Panc1 (cell line): ENCODE data around the gene GLIS1. TPM values are rescaled to one million over a fixed set of nuclear protein-coding genes. Genes with fewer than 3 reads are reported as not detected.

Source experiments
- ATAC-seq: fragments of 200-7000 bp; cut with Tn5 transposase; 2 replicates; pipeline ENCODE4 v1.9.1; 2020; ENCODE audit warnings: mild to moderate bottlenecking, moderate library complexity
- BruUV-seq: library from RNA; stranded (reverse); fragments of 400-500 nt; replicated peaks from 2 replicates; lab custom pipeline; 2021; lab: Mats Ljungman, UMichigan
- CTCF ChIA-PET: fragments of 300-600 bp; sonication (Branson Sonifier 250); formaldehyde crosslinking; loops from one replicate; lab custom pipeline; 2022; ENCODE audit warnings: antibody characterized with exemption; lab: Charles Lee
- POLR2A ChIA-PET: fragments of 300-600 bp; sonication (Branson Sonifier 250); formaldehyde crosslinking; loops from one replicate; lab custom pipeline; 2022; ENCODE audit warnings: antibody characterized with exemption; lab: Charles Lee
- DNase-seq: peaks from one replicate; pipeline ENCODE4 v3.0.0-alpha.2; 2010; ENCODE audit warnings: low read depth, low spot score
- H3K27ac ChIP-seq: 2 replicates; pipeline ENCODE4 v1.5.1; 2011; ENCODE audit warnings: mild to moderate bottlenecking, low read length, inconsistent platforms
- H3K27me3 ChIP-seq: fragments of 200-500 bp; sonication (Bioruptor generic); 2 replicates; pipeline ENCODE4 v1.6.0; 2014; ENCODE audit warnings: low read length, inconsistent platforms; ENCODE audit not compliant: control insufficient read depth, insufficient read depth
- H3K36me3 ChIP-seq: fragments of 200-500 bp; sonication (Bioruptor generic); 2 replicates; pipeline ENCODE4 v1.5.1; 2014; ENCODE audit warnings: inconsistent platforms, mild to moderate bottlenecking, low read length, moderate library complexity; ENCODE audit not compliant: control insufficient read depth, insufficient read depth
- H3K4me1 ChIP-seq: 2 replicates; pipeline ENCODE4 v1.5.1; 2011; ENCODE audit warnings: inconsistent platforms, mild to moderate bottlenecking, low read length, moderate library complexity; ENCODE audit not compliant: control insufficient read depth, insufficient read depth
- H3K4me3 ChIP-seq, 2 experiments: 2 replicates each; pipeline ENCODE4 v1.5.1; 2011 to 2012; ENCODE audit warnings: low read depth in 2 of 2, low read length in 2 of 2, mild to moderate bottlenecking in 2 of 2, inconsistent platforms in 1 of 2, moderate library complexity in 1 of 2
- H3K9me3 ChIP-seq: fragments of 200-500 bp; sonication (Bioruptor generic); 2 replicates; pipeline ENCODE4 v1.5.1; 2014; ENCODE audit warnings: low read depth, mild to moderate bottlenecking, inconsistent platforms, low read length, moderate library complexity; ENCODE audit not compliant: control insufficient read depth, insufficient read depth
- CTCF ChIP-seq: fragments of 450-650 bp; IDR thresholded peaks from 2 replicates; pipeline ENCODE4 v1.5.1; 2017; ENCODE audit warnings: mild to moderate bottlenecking
- POLR2AphosphoS5 ChIP-seq: IDR thresholded peaks from 2 replicates; pipeline ENCODE4 v1.6.1; 2012; ENCODE audit warnings: mild to moderate bottlenecking, low read depth, low read length, moderate library complexity
- REST ChIP-seq, 2 experiments: IDR thresholded peaks; 2 replicates each; pipeline ENCODE4 v1.6.1; 2011 to 2012; ENCODE audit warnings: low read depth in 2 of 2, control low read depth in 1 of 2, low read length in 1 of 2, mild to moderate bottlenecking in 1 of 2, moderate library complexity in 1 of 2; ENCODE audit not compliant: insufficient read depth in 1 of 2
- SIN3A ChIP-seq: IDR thresholded peaks from 2 replicates; pipeline ENCODE4 v1.6.1; 2012; ENCODE audit warnings: low read depth, mild to moderate bottlenecking, low read length, moderate library complexity, borderline replicate concordance; ENCODE audit not compliant: insufficient read depth
- TCF7L2 ChIP-seq: IDR thresholded peaks from 2 replicates; pipeline ENCODE4 v1.6.1; 2011; ENCODE audit warnings: mild to moderate bottlenecking, low read depth, low read length, inconsistent platforms
- in situ Hi-C: cut with HindIII; loops from 2 replicates; pipeline ENCODE4 v1.10.0; 2016; ENCODE audit warnings: low sequenced_read_pairs, low pct_unique_long_range_greater_than_20kb
- intact Hi-C: fragments of 100-400 bp; cut with micrococcal nuclease; formaldehyde crosslinking; loops from one replicate; pipeline ENCODE4 v1.10.0; 2022; ENCODE audit not compliant: unreplicated experiment
- total RNA-seq: library from RNA; stranded (reverse); gene quantifications from one replicate; pipeline ENCODE4 v1.2.1, GENCODE V29; 2021; ENCODE audit not compliant: unreplicated experiment

GLIS1 gene
- total RNA-seq, 1 experiment from 2014 or later = 0.28 TPM

GRCh38 chr1:53601867-53602775, 136.8 kb downstream of the GLIS1 start:
- POLR2A ChIA-PET = interaction anchor here (0.6 kb wide), 1 partner anchor 205 kb away, joined by 3 read pairs; no protein-coding TSS in a partner anchor
- no TSS peak for BruUV-seq
- CTCF ChIA-PET = interaction anchor here (0.6 kb wide), 1 partner anchor 140 kb away, joined by 3 read pairs; no protein-coding TSS in a partner anchor
- DNase-seq = no peak
- TF ChIP-seq REST (IDR thresholded peaks at IDR 0.05; ENCODE audit: insufficient read depth in 1 of 2, low read depth in 2 of 2, low read length in 1 of 2) (no peak), SIN3A (no peak)
- H3K27ac ChIP-seq = no peak overlapping the region
- in situ Hi-C loops (no loop called here), intact Hi-C loops (no loop called here)
- ATAC-seq = no peak
- H3K9me3 ChIP-seq = no peaks in the 10 kb centered on the region
- no peaks in the 10 kb centered on the region for H3K4me1 ChIP-seq
- no peaks in the 10 kb centered on the region for H3K36me3 ChIP-seq
- no peak overlapping the region for H3K4me3 ChIP-seq
- no peaks in the 10 kb centered on the region for H3K27me3 ChIP-seq

GRCh38 chr1:53601031-53601745, 137.8 kb downstream of the GLIS1 start:
- in situ Hi-C loops = no loop called here
- intact Hi-C loops = no loop called here
- Histone ChIP-seq H3K36me3 (no peaks in the 10 kb centered on the region), H3K9me3 (no peaks in the 10 kb centered on the region), H3K27ac (no peak overlapping the region), H3K4me1 (no peaks in the 10 kb centered on the region), H3K27me3 (no peaks in the 10 kb centered on the region), H3K4me3 (no peak overlapping the region)
- DNase-seq = no peak
- no TSS peak for BruUV-seq
- TF ChIP-seq POLR2AphosphoS5 = no peak
- TF ChIP-seq REST (IDR thresholded peaks at IDR 0.05; ENCODE audit: insufficient read depth in 1 of 2, low read depth in 2 of 2, low read length in 1 of 2) = no peak
- TF ChIP-seq SIN3A = no peak
- TF ChIP-seq TCF7L2 = no peak
- no peak for TF ChIP-seq CTCF
- CTCF ChIA-PET = no interaction called here
- ATAC-seq = no peak
- POLR2A ChIA-PET = interaction anchor here (0.6 kb wide), 1 partner anchor 176 kb away, joined by 8 read pairs; no protein-coding TSS in a partner anchor
